HS-27A (cell line): ENCODE results near the gene SLC24A4.

Experiments
- DNase-seq: peaks from one replicate; pipeline ENCODE4 v3.0.0-alpha.2; 2012; ENCODE audit warnings: low read depth, missing footprints

The SLC24A4 gene

DNA sequence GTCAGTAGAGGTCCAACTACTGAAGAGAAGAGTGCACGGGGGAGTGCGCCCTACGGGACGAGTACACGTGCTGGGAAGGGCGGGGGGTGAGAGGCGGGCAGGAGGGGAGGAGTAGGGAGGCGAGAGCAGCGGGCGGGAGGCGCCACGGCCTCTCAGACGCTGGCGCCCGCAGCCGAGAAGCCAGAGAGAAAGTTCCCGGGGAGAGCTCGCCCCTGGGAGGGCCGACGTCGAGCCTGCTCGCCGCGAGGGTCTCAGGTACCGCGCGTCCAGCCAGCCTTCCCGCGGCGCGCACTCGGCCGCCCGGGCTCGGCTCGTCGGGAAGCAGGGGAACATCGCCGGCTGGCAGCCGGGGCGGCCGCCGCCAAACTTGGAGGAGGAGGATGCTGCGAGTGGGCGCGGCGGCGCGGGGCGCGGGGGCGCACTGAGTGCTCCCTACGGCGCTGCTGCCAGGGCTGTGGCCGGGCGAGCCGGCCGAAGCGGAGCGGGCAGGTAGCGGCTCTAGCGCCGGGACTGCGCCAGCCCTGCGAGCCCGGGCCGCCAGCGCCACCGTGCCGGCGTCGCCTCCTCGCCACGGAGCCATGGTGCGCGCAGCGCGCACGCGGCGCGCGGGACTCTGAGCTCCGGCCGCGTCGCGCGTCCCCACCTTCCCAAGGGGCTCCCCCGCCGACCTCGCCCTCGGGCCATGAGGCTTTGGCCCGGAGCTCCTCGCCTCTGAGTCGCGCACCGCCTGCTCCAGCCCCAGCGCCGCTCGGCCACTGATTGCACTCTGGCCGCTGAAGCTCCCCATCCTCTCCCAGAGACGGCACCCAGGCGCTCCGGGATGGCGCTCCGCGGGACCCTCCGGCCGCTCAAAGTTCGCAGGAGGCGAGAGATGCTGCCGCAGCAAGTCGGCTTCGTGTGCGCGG, at the start of gene SLC24A4:
Gene SLC24A4, plus strand, starts transcription at position 155 of the 905 bp plus-strand sequence. Its CDS starts 666 bp downstream, at position 821.
- no peak for DNase-seq

DNA sequence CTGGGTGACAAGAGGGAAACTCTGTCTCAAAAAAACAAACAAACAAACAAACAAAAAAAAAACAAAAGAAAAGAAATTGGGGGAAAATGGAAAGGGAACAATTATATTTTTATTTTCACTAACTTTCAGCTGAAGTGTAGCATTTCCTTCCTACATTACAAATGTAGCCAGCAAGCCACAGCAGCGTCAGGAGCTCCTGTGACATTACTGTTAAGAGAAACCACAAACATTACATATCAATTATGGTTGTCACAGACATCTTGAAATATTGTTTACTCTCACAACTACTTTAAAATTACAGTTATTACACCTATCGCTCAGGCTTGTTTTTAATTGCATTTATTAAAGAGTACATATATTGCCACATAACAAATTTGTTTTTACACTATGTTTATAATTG, 49.8 kb upstream of the SLC24A4 start:
- DNase-seq = no peak

GRCh38 chr14:92274055-92274454, 48.9 kb upstream of the SLC24A4 start:
- DNase-seq = no peak

- no peak for DNase-seq
Measured at GRCh38 chr14:92276074-92276473, 46.9 kb upstream of the SLC24A4 start.

GRCh38 chr14:92277031-92277430, 45.9 kb upstream of the SLC24A4 start:
- no peak for DNase-seq

DNA sequence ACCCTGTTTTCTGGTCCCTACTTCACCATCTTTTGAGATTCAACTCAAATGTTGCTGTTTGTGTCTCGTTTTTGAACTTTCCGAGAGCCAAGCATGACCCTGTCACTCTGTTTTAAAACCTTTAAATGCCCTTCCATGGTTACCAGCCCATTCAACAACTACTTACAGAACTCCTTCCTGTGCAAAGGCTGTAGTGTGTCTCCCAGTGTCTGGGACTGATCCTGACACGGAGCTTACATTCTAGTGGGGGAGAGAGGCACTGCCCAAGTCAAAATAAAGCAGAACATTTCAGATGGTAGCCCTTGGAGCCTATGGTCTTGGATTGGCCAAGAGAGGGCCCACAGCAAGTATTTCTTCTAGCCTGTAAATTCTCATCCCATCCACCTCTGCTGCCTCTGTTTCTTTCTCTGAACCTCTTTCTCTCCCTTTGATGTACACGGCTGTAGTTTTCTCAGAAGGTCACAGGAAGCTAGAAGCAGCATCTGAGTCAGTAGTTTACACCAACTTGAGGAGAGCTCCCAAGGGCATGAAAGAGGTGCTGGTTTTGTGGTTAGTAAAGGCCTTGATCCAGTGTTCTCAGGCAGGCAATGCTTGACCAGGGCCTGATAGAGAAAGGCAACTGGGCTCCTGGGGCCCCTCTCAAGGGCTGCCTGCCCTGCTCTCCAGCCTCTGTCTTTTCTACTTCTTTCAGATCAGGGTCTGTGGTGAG, 42.3 kb upstream of the SLC24A4 start:
- DNase-seq = no peak

- no peak for DNase-seq
Measured at GRCh38 chr14:92282669-92283068, 40.3 kb upstream of the SLC24A4 start.

DNA sequence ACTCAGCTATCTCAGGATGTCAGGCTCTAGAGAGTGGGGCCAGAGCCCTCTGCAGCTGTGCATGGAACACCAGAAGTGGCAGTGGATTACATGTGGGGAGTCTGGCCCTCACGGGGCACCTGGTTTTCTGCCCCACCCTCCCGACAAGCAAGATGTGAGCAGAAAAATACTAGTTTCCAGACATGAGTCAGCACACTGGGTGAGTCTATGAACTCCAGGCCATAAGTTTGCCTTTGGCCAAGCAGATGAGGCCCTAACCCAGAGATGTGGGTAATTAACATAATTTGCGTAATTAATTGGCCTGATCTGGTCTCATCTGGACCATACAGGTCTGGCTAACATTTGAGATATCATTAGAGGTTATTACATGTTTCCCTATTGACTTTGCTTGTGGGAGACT, 37.7 kb upstream of the SLC24A4 start:
- DNase-seq = no peak

DNA sequence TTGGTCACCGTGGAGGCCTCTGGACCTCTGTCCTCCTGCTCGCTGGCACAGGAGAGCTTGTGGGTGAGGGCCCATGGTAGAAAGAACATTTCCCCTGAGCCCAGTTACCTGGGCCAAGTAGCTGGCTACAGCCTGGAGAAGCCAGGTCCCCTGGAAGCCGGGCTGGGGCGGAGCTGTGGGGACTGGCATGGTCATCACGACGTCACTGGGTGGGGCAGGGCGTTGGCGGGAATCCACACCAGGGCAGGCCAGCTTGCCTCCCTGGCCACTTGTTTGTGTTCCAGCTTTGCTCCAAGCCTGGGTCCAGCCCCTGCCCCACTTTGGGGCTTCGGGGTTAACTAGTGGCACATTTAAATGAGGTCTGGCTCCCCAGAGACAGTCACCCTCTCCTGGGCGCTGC, 35.0 kb upstream of the SLC24A4 start:
- no peak for DNase-seq

DNA sequence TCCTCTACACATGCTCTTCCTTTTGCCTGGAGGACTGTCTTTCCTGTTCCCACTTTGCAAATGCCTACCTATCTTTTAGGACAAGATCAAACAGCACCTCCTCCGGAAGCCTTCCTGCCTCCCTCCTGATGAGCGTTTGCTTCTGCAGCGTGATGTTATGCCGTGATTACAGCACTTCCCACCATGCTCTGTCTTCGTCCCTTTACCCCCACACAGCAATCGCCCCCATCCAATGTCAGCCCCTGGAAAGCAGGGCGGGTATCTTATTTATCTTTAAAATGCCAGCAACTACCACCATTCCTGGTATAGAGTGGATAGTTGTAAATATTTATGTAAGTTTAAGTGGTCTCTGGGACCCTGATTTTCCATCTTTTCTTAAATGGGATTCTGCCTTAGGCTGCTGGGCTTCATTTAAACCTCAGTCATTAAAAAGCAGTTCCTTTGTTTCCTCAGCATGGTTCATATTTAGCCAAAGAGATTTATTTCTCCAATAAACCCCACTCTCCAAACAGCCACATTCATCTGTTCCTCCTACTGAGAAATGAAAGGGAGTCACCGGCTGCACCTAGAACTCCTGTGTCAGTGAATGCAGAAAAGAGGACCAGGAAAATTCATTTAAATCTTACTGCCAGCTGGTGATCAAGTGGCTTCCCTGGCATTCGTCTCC, 33.8 kb upstream of the SLC24A4 start:
- no peak for DNase-seq

- no peak for DNase-seq
Measured at GRCh38 chr14:92292673-92293072, 30.3 kb upstream of the SLC24A4 start.

- no peak for DNase-seq
Measured at GRCh38 chr14:92294506-92294905, 28.5 kb upstream of the SLC24A4 start.

- DNase-seq = no peak
Measured at GRCh38 chr14:92297818-92298595, 25.0 kb upstream of the SLC24A4 start.

- no peak for DNase-seq
Measured at GRCh38 chr14:92302481-92302880, 20.5 kb upstream of the SLC24A4 start.

DNA sequence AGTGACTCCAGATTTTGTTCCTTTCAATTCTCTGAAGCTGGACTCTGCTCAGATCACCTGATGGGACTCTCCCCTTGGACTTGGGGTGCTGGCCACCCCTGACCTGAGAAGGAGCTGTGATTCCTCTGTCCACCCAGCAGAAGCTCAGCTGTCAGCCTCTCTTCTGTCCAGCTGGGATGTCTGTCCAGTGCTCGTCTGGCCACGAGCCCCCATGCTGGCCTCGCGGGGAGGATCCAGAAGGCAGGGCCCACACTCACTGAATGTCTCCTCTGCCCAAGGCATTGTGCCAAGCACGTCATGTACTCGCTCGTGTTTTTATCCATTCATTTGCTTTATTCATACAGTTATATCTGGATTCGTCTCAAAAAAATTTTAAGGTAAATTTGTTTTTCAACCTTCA, 14.2 kb upstream of the SLC24A4 start:
- DNase-seq = no peak

GRCh38 chr14:92309968-92310530, 12.9 kb upstream of the SLC24A4 start:
- DNase-seq = no peak

DNA sequence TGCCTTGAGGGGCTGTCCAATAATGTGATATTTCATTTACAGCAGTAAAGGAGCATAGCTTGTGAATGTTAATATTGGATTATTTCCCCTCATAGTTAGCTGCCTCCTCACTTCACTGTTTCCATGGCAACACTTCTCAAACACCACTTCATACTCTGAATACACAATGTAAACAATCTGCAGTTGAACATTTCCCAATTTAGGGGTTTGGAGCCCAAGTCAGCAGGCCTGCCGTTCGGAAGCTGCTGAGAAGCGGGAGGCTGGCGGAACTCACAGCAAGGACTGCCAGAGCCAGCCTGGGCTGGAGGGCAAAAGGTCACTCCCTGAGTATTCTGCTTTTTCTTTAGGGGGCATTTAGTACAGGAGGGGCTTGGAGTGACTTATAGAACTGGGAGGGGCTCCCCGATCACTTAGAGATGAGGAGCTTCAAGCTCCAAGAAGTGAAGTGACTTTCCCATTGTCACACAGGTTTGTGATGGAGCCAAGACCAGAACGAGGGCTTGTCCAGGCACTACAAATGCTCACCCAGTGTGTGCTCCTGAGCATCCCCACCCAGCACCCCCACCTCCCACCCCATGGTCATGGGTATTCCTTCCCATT, 12.1 kb upstream of the SLC24A4 start:
- no peak for DNase-seq

- no peak for DNase-seq
Measured at GRCh38 chr14:92314182-92314581, 8.8 kb upstream of the SLC24A4 start.

DNA sequence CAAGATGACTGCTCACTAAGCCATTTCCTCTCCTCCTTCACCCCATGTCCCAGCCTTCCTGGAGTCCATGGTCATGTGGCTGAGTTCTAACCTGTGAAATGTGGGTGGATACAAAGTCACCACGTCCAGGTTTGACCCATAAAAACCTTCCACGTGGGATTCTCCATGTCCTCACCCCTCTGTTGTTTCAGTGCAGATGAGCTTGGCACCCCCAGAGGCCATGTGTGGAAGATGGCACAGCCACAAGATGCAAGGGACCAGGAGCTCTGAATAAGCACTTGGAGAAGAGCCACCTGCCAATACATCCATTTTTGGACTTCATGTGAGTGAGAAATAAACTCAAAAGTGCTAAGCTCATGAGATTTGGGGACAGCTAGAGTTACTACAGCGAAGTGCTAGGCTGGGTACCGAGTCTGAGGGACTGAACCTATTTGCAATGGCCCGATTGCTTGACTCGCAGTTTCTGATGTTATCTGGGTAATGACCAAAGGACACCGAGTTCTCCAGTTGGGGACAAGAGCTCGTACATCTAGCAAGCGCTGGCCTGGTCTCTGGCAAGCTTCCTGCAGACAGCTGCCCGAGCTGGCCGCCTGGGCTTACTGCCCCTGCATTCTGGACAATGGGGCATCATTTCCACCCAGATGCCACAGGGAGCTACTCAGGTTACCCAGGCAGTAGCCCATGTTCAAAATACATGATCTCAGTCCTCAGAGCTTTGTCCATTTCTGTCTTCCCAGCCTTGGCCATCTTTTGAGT, 7.7 kb upstream of the SLC24A4 start:
- DNase-seq = no peak

GRCh38 chr14:92316176-92316575, 6.8 kb upstream of the SLC24A4 start:
- DNase-seq = no peak
